D341Med (cell line): ENCODE data around the gene TFB2M.

Source experiments
- DNase-seq: peaks from one replicate; pipeline ENCODE4 v3.0.0; 2012; ENCODE audit warnings: low spot score

Gene TFB2M

GRCh38 chr1:246552110-246552509, 14.0 kb downstream of the TFB2M start:
- no peak for DNase-seq

- DNase-seq: no peak
These were observed 15.7 kb downstream of the TFB2M start for GRCh38 chr1:246550402-246550801.

GRCh38 chr1:246549665-246550064, 16.4 kb downstream of the TFB2M start:
- no peak for DNase-seq

GRCh38 chr1:246544001-246544400, 22.1 kb downstream of the TFB2M start:
- DNase-seq: no peak

GRCh38 chr1:246540738-246541491, 25.1 kb downstream of the TFB2M start:
- no peak for DNase-seq

- DNase-seq: no peak
These were observed 28.2 kb downstream of the TFB2M start for GRCh38 chr1:246537887-246538286.

GRCh38 chr1:246537441-246537840, 28.6 kb downstream of the TFB2M start:
- no peak for DNase-seq

- no peak for DNase-seq
These were observed 31.9 kb downstream of the TFB2M start for GRCh38 chr1:246534114-246534513.

- DNase-seq: no peak
These were observed 32.6 kb downstream of the TFB2M start for GRCh38 chr1:246533371-246533905.

GRCh38 chr1:246532519-246532918, 33.5 kb downstream of the TFB2M start:
- no peak for DNase-seq

- no peak for DNase-seq
These were observed 35.6 kb downstream of the TFB2M start for GRCh38 chr1:246530482-246530881.

GRCh38 chr1:246528933-246529731, 36.9 kb downstream of the TFB2M start:
- DNase-seq: no peak

GRCh38 chr1:246527402-246528088, 38.5 kb downstream of the TFB2M start:
- DNase-seq: no peak

GRCh38 chr1:246526915-246527314, 39.1 kb downstream of the TFB2M start:
- DNase-seq: no peak

GRCh38 chr1:246526380-246526779, 39.7 kb downstream of the TFB2M start:
- DNase-seq: no peak

- DNase-seq: no peak
These were observed 46.5 kb downstream of the TFB2M start for GRCh38 chr1:246519514-246519913.

- DNase-seq: no peak
These were observed 47.4 kb downstream of the TFB2M start for GRCh38 chr1:246518456-246519205.

- DNase-seq: no peak
These were observed 48.7 kb downstream of the TFB2M start for GRCh38 chr1:246517391-246517790.

- DNase-seq: no peak
These were observed 49.9 kb downstream of the TFB2M start for GRCh38 chr1:246516126-246516525.

- no peak for DNase-seq
These were observed 50.6 kb downstream of the TFB2M start for GRCh38 chr1:246515390-246516005.

- DNase-seq: no peak
These were observed 52.3 kb downstream of the TFB2M start for GRCh38 chr1:246513619-246514343.
